K562 (cell line): ENCODE measurements around the gene CXCR6. TPM values are rescaled to one million over a fixed set of nuclear protein-coding genes. Genes with fewer than 3 reads are reported as not detected.

Experiments used
- ETV6 ChIP-seq, 3 experiments: fragments of 150-350 bp in 1 of 3; sonication (generic) in 1 of 3; formaldehyde crosslinking in 1 of 3; IDR thresholded peaks; 2 replicates each; pipeline versions ENCODE4 v1.6.1 to v1.8.0; 2014 to 2022; ENCODE audit warnings: borderline replicate concordance in 2 of 3, low read depth in 2 of 3, antibody characterized with exemption in 1 of 3, low read length in 1 of 3, mild to moderate bottlenecking in 1 of 3, missing genetic modification reagents in 1 of 3
- MYC ChIP-seq, 2 experiments: fragments of 250-450 bp in 1 of 2; sonication (Bioruptor Pico) in 1 of 2; IDR thresholded peaks; 2 replicates each; pipeline versions ENCODE4 v1.5.1 to v1.6.1; 2012 to 2021; ENCODE audit warnings: low read depth in 2 of 2, borderline replicate concordance in 1 of 2, improper control_type of control experiment in 1 of 2, low read length in 1 of 2, mild to moderate bottlenecking in 1 of 2, moderate library complexity in 1 of 2
- NFRKB ChIP-seq: fragments of 450-650 bp; IDR thresholded peaks from 2 replicates; pipeline ENCODE4 v1.6.1; 2016; ENCODE audit warnings: low read depth
- NRF1 ChIP-seq, 2 experiments: fragments of 450-650 bp; IDR thresholded peaks in 1 of 2; conservative IDR thresholded peaks in 1 of 2; 2 replicates each; pipeline ENCODE4 v1.6.1; 2014; ENCODE audit warnings: mild to moderate bottlenecking in 2 of 2
- RBM14 ChIP-seq: fragments of 200-400 bp; formaldehyde crosslinking; IDR thresholded peaks from 2 replicates; pipeline ENCODE4 v1.6.1; 2018; ENCODE audit warnings: low read depth, mild to moderate bottlenecking, low read length, moderate library complexity, borderline replicate concordance; ENCODE audit not compliant: insufficient read depth
- RBM39 ChIP-seq: fragments of 200-400 bp; formaldehyde crosslinking; optimal IDR thresholded peaks from 2 replicates; pipeline ENCODE3; 2018; ENCODE audit warnings: low read depth, low read length
- ZKSCAN1 ChIP-seq: fragments of 150-350 bp; IDR thresholded peaks from 2 replicates; pipeline ENCODE4 v1.6.1; 2016; ENCODE audit warnings: low read depth, low read length
- polyA plus RNA-seq, 8 experiments: library from polyadenylated mRNA; depleted of rRNA in 4 of 8; stranded (reverse) in 5 of 8; unstranded in 3 of 8; fragments of >200 nt; fragmentation: Nextera tagmentation in 2 of 8; fragmentation: Illumina TruSeq in 1 of 8; extraction: Ambion mirVana in 2 of 8; extraction: Trizol in 1 of 8; gene quantifications; 2 replicates each; pipeline versions ENCODE4 v1.2.1 to v1.2.3, GENCODE V29; 2011 to 2014; ENCODE audit warnings: inconsistent platforms in 1 of 8, missing spikeins in 1 of 8
- total RNA-seq, 7 experiments: library from RNA; depleted of rRNA in 6 of 7; stranded (reverse); fragments of >200 nt in 6 of 7; fragmentation: Illumina TruSeq in 2 of 7; extraction: Trizol in 2 of 7; gene quantifications; 2 replicates each; pipeline versions ENCODE4 v1.2.1 to v1.2.3, GENCODE V29; 2011 to 2021; ENCODE audit warnings: low replicate concordance in 1 of 7
- TF ChIP-seq, protein P1 (sequence below): sonication (generic); formaldehyde crosslinking; IDR thresholded peaks from 2 replicates; pipeline ENCODE4 v1.8.0; 2022; ENCODE audit warnings: mild to moderate bottlenecking, missing genetic modification reagents
- TF ChIP-seq, protein P2 (sequence below), 2 experiments: fragments of 200-800 bp in 1 of 2; sonication (Bioruptor generic) in 1 of 2; sonication (generic) in 1 of 2; formaldehyde crosslinking in 1 of 2; IDR thresholded peaks in 1 of 2; conservative IDR thresholded peaks in 1 of 2; 2 replicates each; pipeline versions ENCODE4 v1.5.0 to v1.6.1; 2016 to 2020; ENCODE audit warnings: missing compliant biosample characterization in 1 of 2, missing genetic modification characterization in 1 of 2, missing genetic modification reagents in 1 of 2
- TF ChIP-seq, protein P3 (sequence below): sonication (generic); formaldehyde crosslinking; IDR thresholded peaks from 2 replicates; pipeline ENCODE4 v1.8.1; 2023; ENCODE audit warnings: mild to moderate bottlenecking, missing genetic modification reagents
- TF ChIP-seq, protein P4 (sequence below): fragments of 450-650 bp; IDR thresholded peaks from 2 replicates; pipeline ENCODE4 v1.6.1; 2016
- TF ChIP-seq, protein P5 (sequence below): sonication (generic); formaldehyde crosslinking; IDR thresholded peaks from 2 replicates; pipeline ENCODE4 v1.8.0; 2022; ENCODE audit warnings: missing genetic modification reagents, mild to moderate bottlenecking, moderate library complexity, borderline replicate concordance

The CXCR6 gene
- total and polyA plus RNA-seq, 9 of the 15 experiments (the other 6 are each of a cell fraction or from before 2014, with no cell fraction given) = 0.28 TPM; not detected in 8

DNA sequence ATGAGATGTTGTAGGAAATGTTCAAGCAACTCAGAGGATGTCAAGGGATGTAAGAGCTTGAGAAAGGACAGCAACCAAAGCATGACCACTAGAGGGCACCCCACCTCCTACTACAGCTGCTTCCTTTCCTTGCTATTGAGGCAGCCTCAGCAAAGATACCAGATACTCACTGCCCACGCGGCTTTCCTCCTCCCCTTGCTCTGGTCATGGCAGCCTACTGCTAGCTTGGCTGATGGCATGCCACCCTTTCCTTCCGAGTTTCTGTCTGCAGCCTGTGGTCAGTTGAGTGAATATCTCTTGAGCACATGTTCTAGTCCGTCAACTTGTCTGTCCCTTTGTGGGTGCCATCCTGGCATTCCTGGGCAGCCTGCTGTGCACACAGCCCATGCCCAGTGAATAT lies 4.4 kb upstream of the CXCR6 start (continued):
- TF ChIP-seq, protein P1, sequence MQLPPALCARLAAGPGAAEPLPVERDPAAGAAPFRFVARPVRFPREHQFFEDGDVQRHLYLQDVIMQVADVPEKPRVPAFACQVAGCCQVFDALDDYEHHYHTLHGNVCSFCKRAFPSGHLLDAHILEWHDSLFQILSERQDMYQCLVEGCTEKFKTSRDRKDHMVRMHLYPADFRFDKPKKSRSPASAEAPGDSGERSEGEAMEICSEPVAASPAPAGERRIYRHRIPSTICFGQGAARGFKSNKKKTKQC (CRISPR knock-in tag) = no peak
- TF ChIP-seq, protein P2, sequence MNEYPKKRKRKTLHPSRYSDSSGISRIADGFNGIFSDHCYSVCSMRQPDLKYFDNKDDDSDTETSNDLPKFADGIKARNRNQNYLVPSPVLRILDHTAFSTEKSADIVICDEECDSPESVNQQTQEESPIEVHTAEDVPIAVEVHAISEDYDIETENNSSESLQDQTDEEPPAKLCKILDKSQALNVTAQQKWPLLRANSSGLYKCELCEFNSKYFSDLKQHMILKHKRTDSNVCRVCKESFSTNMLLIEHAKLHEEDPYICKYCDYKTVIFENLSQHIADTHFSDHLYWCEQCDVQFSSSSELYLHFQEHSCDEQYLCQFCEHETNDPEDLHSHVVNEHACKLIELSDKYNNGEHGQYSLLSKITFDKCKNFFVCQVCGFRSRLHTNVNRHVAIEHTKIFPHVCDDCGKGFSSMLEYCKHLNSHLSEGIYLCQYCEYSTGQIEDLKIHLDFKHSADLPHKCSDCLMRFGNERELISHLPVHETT (CRISPR knock-in tag; conservative IDR thresholded peaks at IDR 0.05 in 1 of 2, IDR thresholded peaks at IDR 0.05 in 1 of 2) = no peak
- TF ChIP-seq NFRKB (no peak), NRF1 (conservative IDR thresholded peaks at IDR 0.05 in 1 of 2, IDR thresholded peaks at IDR 0.05 in 1 of 2) (no peak), MYC (IDR thresholded peaks at IDR 0.05; ENCODE audit: low read depth, low read length) (0 out of 2 replicates have a peak, but pooled peaks have one; percentile 47), MYC (CRISPR knock-in tag; IDR thresholded peaks at IDR 0.05; ENCODE audit: borderline replicate concordance, low read depth) (no peak), RBM39 (no peak), ZKSCAN1 (no peak), ETV6 (IDR thresholded peaks at IDR 0.05; ENCODE audit: borderline replicate concordance in 1 of 2, low read depth in 2 of 2, low read length in 1 of 2) (no peak), ETV6 (CRISPR knock-in tag; IDR thresholded peaks at IDR 0.05; ENCODE audit: borderline replicate concordance) (no peak), RBM14 (no peak)
- TF ChIP-seq, protein P3, sequence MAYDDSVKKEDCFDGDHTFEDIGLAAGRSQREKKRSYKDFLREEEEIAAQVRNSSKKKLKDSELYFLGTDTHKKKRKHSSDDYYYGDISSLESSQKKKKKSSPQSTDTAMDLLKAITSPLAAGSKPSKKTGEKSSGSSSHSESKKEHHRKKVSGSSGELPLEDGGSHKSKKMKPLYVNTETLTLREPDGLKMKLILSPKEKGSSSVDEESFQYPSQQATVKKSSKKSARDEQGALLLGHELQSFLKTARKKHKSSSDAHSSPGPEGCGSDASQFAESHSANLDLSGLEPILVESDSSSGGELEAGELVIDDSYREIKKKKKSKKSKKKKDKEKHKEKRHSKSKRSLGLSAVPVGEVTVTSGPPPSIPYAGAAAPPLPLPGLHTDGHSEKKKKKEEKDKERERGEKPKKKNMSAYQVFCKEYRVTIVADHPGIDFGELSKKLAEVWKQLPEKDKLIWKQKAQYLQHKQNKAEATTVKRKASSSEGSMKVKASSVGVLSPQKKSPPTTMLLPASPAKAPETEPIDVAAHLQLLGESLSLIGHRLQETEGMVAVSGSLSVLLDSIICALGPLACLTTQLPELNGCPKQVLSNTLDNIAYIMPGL (CRISPR knock-in tag) = no peak
- TF ChIP-seq, protein P4, sequence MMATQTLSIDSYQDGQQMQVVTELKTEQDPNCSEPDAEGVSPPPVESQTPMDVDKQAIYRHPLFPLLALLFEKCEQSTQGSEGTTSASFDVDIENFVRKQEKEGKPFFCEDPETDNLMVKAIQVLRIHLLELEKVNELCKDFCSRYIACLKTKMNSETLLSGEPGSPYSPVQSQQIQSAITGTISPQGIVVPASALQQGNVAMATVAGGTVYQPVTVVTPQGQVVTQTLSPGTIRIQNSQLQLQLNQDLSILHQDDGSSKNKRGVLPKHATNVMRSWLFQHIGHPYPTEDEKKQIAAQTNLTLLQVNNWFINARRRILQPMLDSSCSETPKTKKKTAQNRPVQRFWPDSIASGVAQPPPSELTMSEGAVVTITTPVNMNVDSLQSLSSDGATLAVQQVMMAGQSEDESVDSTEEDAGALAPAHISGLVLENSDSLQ = no peak
- TF ChIP-seq, protein P5, sequence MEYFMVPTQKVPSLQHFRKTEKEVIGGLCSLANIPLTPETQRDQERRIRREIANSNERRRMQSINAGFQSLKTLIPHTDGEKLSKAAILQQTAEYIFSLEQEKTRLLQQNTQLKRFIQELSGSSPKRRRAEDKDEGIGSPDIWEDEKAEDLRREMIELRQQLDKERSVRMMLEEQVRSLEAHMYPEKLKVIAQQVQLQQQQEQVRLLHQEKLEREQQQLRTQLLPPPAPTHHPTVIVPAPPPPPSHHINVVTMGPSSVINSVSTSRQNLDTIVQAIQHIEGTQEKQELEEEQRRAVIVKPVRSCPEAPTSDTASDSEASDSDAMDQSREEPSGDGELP = peak; percentile 43; the same call in 1 of the 2 replicates
